BJ (cell line): Measurements from ENCODE around the gene SFXN5. TPM values are rescaled to one million over a fixed set of nuclear protein-coding genes. Genes with fewer than 3 reads are reported as not detected.

Experiments used
- CTCF ChIA-PET: fragments of 350-600 bp; formaldehyde crosslinking; extraction: SDS; loops from one replicate; lab custom pipeline; 2021; ENCODE audit warnings: antibody characterized with exemption, inconsistent platforms; lab: Yijun Ruan, JAX
- POLR2A ChIA-PET: fragments of 300-600 bp; sonication (Branson Sonifier 250); formaldehyde crosslinking; extraction: SDS; loops from one replicate; lab custom pipeline; 2021; ENCODE audit warnings: antibody characterized with exemption; lab: Charles Lee
- DNase-seq: peaks from one replicate; pipeline ENCODE4 v3.0.0-alpha.2; 2011; ENCODE audit warnings: low read depth
- H3K27me3 ChIP-seq: 2 replicates; pipeline ENCODE4 v1.6.0; 2011; ENCODE audit warnings: low read length; ENCODE audit not compliant: control insufficient read depth, insufficient read depth
- H3K36me3 ChIP-seq: 2 replicates; pipeline ENCODE4 v1.5.1; 2011; ENCODE audit warnings: low read length; ENCODE audit not compliant: control insufficient read depth, insufficient read depth
- H3K4me3 ChIP-seq: 2 replicates; pipeline ENCODE4 v1.5.1; 2011; ENCODE audit warnings: low read depth, mild to moderate bottlenecking, control low read depth, low read length
- CTCF ChIP-seq: IDR thresholded peaks from 2 replicates; pipeline ENCODE4 v1.5.1; 2011; ENCODE audit warnings: low read depth, mild to moderate bottlenecking, control low read depth, inconsistent platforms, low read length, moderate library complexity; ENCODE audit not compliant: insufficient read depth
- polyA plus RNA-seq: library from polyadenylated mRNA; depleted of rRNA; stranded (reverse); fragments of >200 nt; gene quantifications from 2 replicates; pipeline ENCODE4 v1.2.3, GENCODE V29; 2011

Gene SFXN5
- polyA plus RNA-seq, 1 experiment = 11.5 TPM

DNA sequence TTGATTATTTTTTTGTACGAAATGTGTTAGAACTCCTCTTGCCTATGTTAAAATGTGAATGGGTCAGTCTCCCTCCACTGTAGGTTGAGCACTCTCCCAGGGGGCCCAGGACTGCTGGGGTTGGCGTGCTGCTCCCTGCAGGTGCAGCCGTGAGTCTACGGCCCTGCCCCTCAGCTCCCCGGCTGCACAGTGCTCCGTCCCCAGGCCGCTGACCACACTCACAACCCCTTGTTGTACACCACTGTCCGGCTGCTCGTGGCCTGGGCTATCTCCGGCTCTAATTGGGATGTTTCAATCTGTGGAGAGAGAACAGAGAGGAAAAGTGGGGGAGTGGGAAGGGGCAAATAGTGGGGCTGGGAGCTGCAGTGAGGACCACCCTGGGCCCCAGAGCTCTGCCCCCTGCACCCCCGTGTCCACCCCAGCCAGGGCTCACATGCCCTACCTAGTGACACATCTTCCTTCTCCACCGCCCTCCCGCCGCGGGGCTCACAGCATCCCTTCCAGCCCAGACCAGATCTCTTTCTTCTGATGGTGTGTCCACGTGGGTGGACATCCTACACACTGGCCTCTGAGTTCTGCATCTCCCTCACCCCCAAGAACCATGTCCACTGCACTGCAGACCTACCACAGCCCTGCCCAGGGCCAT lies 126.6 kb downstream of the SFXN5 start:
- ChIA-PET POLR2A (no interaction called here), CTCF (interaction anchor here (1.1 to 1.2 kb wide), 3 partner anchors 9 to 212 kb away, joined by 3 to 4 read pairs (median 4); no protein-coding TSS in a partner anchor)
- TF ChIP-seq CTCF = no peak
- no peak for DNase-seq
- Histone ChIP-seq H3K27me3 (no peaks in the 10 kb centered on the region), H3K4me3 (no peak overlapping the region), H3K36me3 (no peaks in the 10 kb centered on the region)

- ChIA-PET CTCF (interaction anchor here (0.5 to 0.9 kb wide), 3 partner anchors 10 to 262 kb away, joined by 3 to 4 read pairs (median 3); no protein-coding TSS in a partner anchor), POLR2A (no interaction called here)
- H3K4me3 ChIP-seq = no peak overlapping the region
Measured at GRCh38 chr2:72943540-72944395, 127.7 kb downstream of the SFXN5 start.

GRCh38 chr2:72942881-72943418 lies 128.6 kb downstream of the SFXN5 start:
- Histone ChIP-seq H3K4me3 (no peak overlapping the region), H3K36me3 (no peaks in the 10 kb centered on the region), H3K27me3 (no peaks in the 10 kb centered on the region)
- ChIA-PET CTCF (no interaction called here), POLR2A (no interaction called here)
- no peak for DNase-seq
- TF ChIP-seq CTCF = no peak

More at GRCh38 chr2:72943540-72944395, 127.7 kb downstream of the SFXN5 start:
- no peak for TF ChIP-seq CTCF
- Histone ChIP-seq H3K27me3 (no peaks in the 10 kb centered on the region), H3K36me3 (no peaks in the 10 kb centered on the region)
- DNase-seq = no peak

DNA sequence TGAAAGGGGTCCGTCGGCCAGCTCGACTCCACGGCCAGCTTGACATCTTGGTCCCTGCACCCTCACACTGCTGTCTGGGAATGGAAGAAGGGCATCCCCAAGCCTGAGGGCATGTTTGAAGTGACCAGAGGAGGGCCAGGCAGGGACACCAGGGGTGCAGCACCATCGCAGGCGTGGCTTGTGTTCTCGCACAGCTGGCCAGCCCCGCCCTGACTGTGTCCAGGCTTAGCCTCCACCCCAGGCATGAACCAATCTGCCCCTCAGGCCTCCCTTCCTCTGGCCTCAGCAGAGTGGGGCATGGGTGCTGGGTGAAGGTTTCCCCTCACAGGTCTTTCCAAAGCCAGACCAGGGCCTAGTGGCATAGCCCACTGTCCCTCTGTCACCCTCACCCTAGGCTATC lies 129.2 kb downstream of the SFXN5 start:
- H3K4me3 ChIP-seq = no peak overlapping the region
- TF ChIP-seq CTCF = no peak
- DNase-seq = no peak
- H3K27me3 ChIP-seq = no peaks in the 10 kb centered on the region; the same call in 1 of the 2 replicates
- H3K36me3 ChIP-seq = no peaks in the 10 kb centered on the region
- POLR2A ChIA-PET = no interaction called here
- CTCF ChIA-PET = interaction anchor here (0.7 to 2.0 kb wide), 3 partner anchors 13 to 52 kb away, joined by 3 to 6 read pairs (median 3); no protein-coding TSS in a partner anchor

DNA sequence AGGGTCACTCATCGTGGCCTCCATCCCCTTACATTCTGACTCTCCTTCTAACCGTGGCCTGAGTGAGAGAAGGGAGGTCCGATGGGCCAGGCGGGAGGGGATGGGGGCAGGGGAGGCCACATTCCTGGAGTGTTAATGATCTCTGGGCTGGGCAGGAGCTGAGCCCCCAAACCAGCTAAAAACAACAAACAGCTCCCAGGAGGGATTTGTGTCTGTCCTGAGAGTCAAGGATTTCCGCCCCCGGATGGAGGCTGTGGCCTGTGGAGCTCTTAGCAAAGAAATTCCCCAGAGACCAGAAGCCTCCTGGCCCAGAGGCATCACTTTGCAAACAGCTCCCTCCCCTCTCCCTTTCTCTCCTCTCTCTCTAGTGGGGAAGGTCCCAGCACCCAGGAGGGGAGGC lies 130.7 kb downstream of the SFXN5 start:
- Histone ChIP-seq H3K4me3 (no peak overlapping the region), H3K27me3 (peaks cover 9% of the 10 kb centered on the region), H3K36me3 (no peaks in the 10 kb centered on the region)
- CTCF ChIA-PET = interaction anchor here (0.7 to 2.0 kb wide), 5 partner anchors 18 to 1431 kb away, joined by 3 to 6 read pairs (median 3); no protein-coding TSS in a partner anchor
- TF ChIP-seq CTCF = no peak
- no peak for DNase-seq
- POLR2A ChIA-PET = no interaction called here
